Fibroblast of skin of left quadriceps (primary cell): ENCODE measurements around the gene ST8SIA5.

Experiments used
- DNase-seq, 2 experiments: peaks; one replicate each; pipeline ENCODE4 v3.0.0-alpha.2; 2013; ENCODE audit warnings: low read depth in 2 of 2

The ST8SIA5 gene

DNA sequence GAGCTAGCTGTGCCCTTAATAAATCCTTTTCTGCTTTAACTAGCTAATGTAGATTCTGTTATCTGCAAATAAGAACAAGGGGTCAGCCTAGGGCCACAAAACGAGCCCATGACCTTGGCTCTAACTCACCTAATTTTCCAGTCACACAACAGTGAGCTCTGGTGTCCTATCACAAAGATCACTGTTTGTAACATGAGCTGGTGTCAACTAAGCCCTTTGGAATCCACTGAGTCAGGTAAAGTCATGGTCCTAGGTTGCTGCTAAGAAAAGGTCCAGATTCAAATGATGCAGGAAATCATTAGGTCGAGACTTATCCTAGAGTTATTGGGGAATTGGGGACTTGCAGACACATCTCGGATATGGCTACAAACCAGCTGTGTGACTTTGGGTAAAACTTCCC is 49.9 kb downstream of the ST8SIA5 start:
- no peak for DNase-seq

DNA sequence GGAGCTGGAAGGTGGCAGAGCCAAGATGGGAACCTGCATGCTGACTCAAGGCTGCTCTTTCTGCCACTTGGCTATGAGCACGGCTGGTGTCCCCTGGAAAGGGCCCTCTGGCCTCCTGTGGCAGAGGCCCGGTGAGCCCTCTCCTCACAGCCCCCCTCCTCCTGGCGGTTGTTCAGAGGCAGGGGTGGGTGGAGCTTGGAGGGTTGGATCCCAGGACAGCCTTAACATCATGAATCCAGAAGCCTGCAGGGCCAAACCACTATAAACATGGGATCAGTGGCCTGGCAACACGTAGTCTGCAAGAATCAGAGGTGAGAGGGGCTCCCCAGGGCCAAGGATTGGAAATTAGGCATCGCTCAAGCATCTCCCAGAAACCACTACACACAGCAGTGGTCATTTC is 51.3 kb downstream of the ST8SIA5 start:
- DNase-seq: no peak

DNA sequence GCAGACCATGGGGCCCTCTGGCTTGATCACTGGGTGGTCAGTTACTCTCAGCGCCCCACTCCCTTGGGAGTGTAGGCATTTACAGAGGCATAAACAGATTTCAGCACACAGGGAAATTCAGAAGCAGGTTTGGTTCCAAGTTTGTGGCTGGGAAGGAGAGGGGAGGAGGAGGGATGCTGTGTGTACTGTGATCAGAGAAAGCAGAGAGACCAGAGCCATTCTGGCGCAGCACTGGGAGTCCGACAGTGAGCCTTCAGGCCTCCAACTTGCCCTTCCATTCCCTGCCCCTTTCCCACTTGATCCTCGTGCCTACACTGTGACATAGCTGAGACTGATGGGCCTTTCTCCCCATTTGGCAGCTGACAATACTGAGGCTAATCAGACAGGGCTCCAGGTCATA is 52.0 kb downstream of the ST8SIA5 start:
- DNase-seq: no peak

DNA sequence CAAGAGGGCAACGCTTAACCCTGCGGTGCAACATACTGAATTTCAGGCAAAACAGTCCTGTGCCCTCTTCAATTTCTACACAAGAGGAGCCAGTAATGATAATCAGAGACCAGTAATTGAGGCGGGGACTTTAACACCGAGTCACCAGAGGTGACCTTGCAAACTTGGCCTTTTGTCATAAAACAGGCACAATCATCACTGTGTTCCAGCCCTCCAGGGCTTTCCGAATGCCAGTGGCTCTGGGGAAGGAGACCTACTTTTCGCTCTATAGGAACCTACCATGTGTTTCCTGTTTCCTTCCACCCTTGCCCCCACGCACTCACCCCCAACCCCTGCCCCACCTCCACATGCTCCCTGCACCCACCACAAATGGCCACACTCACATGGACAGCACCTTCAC is 52.7 kb downstream of the ST8SIA5 start:
- no peak for DNase-seq

DNA sequence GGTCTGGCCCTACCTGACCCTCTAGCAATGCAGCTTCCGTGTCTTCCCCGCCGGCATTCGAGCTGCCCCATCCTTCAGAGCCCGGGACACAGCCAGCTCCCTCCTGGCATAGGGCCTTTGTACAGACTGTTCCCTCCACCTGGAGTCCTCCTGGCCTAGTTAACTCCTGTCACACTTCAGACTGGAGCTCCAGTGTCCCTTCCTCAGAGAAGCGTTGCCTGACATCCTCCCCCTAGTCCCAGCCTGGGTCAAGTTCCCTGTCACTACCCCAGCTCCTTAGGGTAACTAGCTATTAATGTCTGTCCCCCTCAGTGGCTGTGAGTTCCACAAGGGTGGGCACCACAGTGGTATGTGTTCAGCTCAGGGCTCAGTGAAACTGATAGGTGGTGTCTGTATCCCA is 54.4 kb downstream of the ST8SIA5 start:
- DNase-seq: no peak

DNA sequence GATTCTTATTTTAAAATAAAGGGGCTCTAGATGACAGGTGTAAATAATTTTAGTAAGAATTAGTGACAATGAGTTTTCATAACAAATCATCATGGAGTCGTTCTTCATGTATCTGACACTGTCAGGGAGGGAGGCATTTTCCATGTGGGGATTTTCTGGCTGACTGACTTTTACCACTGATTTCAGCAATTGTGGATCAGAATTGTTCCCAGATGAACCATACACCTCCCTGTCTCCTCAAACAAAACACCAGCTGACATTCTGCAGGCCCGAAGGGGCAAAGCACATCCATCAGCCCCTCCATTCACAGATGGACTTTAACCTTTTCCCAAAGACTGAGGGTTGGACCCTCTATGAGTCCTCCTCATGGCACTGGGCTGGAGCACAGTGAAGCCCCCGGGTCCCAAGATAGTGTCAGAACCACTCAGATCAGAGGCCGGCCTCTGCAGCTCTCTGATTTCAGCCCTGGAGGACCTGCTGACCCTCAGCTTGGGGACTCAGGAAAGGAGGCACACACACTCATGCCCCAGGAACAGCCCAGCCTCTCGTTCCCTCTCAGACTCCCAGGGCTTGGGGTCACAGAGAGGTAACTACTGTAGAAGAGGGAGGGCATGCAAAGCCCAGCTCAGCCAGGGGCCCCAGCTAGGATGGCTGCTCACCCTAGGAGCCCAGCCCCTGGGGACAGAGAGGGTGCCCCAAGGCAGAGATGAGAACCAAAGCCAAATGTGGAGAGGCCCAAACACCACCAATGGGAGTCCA is 56.6 kb downstream of the ST8SIA5 start:
- DNase-seq: no peak

DNA sequence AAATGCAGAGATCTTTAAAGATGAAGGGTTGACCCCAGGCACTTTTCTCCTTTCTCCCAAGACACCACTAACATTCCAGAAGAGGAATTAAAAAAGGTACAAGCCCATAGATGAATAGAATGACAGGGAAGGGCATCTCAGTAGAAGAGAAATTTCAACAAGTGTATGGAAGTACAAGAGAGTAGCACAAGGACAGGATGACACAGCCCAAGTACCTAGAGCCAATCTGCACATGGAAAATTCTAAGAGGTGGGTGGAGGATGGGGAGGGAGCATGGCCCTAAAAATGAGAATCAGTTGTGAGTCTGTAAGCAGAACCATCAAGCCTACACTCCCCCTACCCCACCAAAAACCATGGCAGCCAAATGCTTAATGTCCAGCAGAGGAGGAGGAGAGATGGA is 60.2 kb downstream of the ST8SIA5 start:
- DNase-seq: no peak

DNA sequence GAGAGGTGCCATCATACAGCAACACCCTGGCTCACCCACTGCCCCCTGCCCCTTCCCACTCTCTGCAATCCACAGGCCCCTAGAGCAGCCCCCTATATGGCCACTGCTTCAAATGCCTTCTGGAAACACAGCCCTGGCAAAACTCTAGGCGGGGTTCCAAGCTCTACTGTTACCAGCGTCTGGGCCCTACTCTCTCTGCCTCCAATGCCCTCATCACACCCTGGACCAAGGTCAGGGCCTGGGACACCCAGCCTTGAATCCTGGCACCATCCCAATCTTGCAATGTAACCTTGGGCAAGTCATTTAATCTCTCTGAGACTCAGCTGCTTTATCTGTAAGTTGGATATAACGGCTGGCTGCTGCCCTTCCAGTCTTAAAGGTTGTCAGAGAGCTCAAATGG is 60.6 kb downstream of the ST8SIA5 start:
- DNase-seq: no peak

DNA sequence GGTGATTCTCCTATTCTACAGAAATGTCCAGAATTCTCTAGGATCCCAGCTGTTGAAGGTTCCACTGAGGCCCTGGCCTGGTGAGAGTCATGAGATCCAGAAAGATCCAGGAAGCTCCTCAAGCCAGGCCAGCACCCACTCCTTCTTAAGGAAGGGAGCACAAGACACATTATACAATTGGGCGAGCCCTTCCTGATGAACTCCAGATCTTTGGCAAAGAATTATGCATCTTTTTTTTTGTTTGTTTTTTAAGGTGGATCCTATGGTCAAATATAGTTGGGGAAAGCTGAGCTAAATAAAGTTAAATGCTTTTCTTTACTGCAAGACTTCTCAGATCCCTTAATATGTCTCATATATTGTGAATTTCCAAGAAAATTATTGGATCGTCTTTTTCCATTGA is 62.9 kb downstream of the ST8SIA5 start:
- DNase-seq: no peak

DNA sequence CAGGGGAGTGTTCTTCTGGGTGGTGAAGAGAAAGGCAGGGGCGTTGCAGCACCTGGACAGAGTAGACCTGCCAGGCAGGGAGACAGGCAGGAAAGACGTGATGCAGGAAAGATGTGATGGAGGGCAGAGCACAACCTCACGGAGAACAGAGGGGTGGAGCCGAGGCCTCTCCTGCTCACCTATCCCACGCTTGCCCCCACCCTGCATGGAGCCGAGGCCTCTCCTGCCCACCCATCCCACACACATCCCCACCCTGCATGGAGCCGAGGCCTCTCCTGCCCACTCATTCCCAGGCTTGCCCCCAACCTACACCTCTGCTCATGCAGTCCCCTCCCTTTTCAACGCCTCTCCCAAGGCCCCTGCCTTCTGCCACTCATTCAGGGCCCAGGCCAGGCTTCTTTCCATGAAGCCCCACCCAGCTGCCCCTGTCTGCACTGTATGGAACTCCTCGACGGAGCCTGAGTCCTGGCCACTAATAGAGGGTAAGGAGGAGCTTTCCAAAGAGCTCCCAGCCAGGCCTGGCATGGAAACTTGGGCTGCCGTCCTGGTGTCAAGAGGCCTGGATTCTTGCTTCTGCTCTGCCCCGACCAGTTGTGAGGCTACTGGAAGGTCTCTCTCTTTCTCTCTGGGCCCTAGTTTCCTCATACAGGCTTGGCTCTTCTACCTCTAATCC is 67.9 kb downstream of the ST8SIA5 start:
- no peak for DNase-seq

DNA sequence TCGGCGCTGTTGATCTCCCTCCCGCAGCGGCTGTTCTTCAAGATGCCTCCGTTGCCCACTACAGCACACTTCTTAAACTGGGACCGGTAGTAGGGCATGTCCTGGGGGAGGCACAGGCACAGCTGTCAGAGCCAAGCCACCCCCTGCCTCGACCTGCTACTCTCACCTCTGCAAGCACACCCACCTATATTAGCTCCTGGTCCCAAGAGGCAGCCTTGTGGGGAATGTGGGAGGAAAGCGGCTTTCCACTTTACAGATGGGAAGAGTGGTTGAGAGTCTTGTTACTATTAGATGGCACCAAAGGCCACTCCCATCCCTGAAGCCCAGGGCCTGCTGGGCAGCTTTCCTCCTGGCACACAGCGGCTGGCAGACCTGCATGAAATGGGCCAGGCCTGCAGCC is 70.7 kb downstream of the ST8SIA5 start:
- no peak for DNase-seq

DNA sequence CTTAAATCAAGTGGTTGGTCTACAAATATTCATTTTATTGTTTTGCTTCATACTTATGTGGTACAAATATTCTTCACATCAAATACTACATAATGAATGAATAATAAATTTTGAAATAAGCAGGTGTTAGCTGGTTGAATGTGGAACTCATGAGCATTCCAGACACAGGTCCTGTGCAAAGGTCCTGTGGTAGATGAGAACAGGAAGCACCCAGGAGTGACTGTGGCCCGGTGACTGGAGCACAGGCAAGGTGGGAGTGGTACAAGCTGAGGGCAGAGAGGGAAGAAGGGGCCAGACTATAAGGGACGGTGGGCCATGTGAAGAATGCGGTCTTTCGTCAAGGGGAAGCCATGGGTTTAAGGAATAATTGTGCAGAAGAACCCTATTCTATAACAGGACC is 73.6 kb downstream of the ST8SIA5 start:
- no peak for DNase-seq

DNA sequence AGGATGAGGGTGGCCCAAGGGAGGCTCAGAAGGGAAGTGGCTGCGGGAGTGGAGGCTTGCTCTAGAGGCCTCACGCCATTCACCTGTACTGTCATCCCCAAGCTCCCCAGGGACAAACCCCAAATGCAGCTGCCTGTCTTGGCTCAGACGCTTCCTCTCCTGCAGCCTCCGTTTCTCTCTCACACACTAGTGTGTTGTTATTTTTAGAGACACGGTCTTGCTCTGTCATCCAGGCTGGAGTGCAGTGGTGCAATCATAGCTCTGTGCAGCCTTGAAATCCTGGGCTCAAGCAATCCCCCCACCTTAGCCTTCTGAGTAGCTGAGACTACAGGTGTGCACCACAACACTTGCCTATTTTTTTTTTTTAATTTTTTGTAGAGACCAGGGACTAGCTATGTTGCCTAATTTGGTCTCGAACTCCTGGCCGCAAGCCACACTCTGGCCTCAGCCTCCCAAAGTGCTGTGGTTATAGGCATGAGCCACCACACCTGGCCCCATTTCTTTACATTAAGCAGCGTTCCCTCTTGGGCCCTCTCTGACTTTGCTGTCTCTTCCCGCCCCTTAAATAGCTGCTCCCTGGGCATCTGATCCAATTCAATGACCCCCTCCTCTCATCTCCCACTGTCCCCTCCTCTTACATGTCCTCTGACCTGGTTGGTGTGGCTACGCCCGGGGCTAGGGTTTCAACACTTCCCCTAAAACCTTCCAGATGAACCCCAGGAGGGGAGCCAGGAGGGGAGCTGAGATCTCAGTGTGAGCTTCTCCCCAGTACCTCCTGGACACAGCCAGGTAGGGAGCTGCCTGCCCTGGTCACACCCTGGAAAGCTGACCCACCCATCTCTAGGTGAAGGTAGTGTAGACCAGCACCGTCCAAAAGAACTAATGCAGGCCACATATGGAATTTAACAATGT is 75.8 kb downstream of the ST8SIA5 start:
- no peak for DNase-seq

DNA sequence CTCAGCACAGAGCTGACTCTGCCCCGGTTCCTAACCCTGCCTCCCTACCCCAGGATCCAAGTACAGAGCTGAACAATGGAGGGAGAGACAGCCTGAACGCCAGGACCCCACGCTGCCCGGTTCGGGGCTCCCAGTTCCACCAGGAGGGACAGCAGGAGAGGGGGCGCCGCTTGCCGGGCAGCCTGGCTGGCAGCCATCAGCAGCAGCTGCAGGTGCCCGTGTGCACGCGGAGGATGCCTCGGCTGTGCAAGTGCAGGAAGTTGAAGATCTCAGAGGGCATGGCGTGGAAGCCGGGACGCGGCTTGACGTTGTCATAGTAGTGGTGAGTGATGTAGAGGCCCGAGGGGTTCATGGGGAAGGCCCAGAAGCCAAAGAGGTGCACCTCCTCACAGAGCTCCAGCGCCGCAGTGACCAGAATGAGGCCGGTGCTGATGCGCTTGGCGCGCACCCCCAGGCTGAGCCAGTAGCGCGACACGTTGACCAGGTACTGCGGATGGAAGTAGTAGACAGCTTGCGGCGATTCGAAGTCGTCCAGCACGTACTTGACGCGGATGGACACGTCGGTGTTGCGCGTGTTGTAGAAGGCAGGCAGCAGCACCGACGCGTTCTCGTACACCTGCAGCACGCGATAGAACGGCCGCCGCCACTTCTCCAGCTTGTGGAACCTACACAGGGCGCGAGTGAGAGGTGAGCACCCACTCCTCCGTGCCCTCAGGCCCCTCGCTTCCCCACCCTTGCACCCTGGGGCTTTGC is 76.8 kb downstream of the ST8SIA5 start:
- DNase-seq: no peak

DNA sequence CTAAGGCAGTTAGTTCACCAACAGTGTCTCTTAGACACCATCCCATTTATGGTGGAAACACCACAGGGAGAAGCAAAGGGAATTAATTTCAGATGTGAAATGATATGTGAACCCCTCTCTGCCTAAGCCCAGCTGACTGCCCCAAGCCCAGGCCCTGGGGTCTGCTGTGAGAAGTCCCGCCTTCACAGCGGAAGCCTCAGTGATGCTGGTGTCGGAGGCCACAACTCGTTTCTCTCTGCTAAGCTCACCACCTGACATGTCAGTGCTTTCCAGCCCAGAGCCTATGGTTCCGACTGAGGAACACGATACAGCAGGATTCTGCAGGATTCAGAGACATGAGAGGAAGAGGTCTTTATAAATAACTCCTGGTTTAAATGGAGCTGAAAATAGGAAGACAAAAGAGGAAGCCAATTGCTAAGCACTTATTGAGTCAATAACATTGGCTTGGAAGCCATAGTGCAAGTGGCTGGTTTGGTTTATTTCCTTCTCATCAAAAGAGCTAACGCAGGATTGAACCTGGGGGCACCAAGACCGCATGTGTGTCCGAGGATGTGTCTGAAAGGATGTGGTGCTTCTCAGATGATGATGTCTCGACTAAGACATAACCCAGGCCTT is 78.0 kb downstream of the ST8SIA5 start:
- DNase-seq: no peak

DNA sequence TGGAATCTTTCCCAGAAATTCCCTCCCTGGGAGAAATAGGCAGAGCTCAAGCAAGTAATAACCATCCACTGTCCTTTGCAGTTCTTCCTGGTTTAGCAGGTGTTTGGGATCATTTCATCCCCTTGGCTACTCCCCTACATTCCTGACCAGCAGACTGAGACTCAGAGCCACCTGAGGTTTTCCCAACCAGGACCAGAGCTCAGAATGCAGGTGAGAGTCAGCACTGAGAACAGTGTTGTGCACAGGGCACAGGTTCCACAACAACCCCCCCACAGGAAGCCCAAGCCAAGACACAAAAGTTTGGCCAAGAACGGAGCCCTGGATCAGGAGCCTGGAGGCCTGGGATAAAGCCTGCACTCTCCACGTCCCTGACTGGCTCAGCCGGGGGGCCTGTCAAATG is 78.8 kb downstream of the ST8SIA5 start:
- no peak for DNase-seq

DNA sequence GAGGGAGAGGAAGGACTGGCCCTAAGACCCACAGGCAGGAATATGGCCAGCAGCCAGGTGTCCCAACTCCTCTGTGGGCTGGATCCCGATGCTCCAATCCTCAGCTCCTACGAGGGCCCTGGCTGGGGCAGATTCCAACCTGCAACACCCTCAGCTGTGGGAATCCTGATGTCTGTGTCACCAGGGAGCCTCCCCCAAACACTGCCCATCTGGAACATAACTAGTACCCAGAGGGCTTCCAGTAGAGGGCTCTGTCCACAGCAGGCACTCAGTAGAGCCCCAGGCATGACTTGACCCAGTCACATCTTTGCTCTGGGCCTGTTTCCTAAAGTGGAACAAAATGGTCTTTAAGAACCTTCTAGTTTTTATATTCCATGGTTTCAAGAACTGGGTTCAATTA is 79.2 kb downstream of the ST8SIA5 start:
- no peak for DNase-seq

DNA sequence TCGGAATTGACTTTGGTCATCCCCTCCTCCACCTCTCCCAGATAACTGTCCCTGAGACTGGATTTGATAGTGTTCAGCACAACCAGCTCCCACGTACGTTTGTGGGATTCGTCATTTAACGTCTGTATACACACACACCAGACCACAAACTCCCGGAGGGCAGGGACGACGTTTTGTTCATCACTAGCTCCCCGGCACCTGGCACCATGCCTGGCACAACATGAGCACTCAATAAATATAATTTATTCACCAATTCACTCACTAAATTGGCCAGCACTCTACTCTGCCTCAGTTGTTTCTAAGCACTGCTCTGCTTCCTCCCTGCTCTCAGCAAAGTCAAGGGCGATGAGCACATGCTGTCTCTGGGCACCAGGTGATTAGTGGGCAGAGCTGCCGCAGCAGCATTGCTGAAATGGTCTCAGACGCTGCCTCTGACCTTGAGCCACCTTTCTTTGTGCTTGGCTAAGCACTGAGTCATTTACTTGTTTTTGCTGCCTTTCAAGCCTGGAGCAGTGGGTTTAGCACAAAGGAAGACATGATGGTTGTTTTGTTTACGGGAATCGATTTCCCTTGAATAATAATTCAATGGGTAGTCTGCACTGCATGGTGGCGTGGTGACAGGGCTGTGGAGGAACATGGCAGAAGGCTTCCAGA is 80.5 kb downstream of the ST8SIA5 start:
- no peak for DNase-seq

DNA sequence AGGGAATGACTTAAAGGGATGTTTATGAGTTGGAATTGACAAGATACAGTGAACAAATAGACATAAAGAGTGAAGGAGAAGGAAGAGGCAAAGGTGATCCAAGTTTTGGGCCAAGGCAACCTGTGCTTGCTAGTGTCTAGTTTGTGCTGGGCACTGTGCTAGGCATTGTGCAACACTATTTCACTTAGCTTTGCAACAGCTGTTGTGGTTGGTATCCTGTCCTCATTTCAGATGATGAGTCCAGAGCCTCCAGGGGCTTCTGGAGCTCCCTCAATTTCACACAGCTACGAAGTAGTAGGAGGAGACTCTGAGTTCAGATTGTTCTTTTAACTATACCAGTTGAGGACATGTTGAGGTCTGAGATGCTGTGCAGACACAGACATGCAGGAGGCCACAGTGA is 81.7 kb downstream of the ST8SIA5 start:
- DNase-seq: no peak

DNA sequence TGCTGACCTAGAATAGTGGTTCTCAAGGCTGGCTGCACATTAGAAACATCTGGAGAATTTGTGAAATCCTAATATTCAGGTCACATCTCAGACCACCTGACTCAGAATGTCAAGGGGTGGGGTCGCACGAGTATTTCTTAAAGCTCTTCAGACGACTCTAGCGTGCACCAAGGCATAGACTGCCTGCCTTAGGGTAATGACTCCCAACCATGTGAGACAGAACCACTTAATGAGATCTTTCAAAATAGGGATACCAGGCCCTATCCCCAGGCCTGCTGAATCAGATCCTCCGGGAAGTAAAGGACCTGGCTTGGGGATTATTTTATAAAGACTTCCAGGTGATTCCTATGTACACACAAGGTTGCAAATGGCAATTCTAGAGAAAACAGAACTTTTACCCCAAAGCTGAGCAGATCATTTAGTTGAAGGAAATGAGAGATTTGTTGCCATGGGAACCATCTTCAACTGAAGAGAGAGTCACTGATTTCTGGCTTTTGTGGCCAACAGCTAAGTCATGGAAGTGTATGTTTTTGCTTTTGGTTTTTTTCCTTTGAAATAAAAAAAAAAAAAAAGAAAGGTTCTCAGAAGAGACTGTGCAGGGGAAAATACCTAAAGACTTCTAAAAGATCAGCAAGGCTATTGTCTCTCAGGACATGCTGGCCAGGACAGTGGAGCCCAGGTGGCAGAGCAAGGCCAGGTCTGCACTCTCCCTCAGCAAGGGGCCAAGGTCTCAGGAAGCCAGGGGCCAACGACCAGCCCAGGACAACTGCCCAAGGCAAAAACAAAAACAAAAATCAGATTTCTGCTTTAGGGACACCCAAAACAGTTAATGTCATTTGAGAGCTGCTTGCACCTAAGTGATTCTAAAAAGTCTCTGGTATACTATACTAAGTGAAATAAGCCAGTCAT is 84.5 kb downstream of the ST8SIA5 start:
- no peak for DNase-seq
